ENCODE data around the gene PDE6D.

DNA sequence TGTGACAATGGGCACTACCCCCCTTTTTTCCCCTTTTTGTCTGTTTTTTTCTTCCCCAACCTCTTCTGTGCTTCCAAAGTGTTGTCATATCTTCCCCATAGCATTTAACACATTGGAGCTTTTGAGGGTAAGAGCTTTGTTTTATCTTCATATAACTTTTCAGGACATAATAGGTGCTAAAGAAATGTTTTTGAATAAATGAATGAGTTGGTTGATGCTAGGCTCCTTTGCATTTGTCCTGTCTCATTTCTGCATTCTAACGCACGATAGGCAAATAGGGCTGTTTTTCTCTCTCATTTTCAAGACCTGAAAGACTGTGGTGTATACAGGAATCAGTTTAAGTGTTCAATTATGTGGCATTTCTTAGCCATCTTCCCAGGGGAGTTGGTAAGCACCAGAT, 4.3 kb upstream of the PDE6D start:
- TF ChIP-seq, protein P1, sequence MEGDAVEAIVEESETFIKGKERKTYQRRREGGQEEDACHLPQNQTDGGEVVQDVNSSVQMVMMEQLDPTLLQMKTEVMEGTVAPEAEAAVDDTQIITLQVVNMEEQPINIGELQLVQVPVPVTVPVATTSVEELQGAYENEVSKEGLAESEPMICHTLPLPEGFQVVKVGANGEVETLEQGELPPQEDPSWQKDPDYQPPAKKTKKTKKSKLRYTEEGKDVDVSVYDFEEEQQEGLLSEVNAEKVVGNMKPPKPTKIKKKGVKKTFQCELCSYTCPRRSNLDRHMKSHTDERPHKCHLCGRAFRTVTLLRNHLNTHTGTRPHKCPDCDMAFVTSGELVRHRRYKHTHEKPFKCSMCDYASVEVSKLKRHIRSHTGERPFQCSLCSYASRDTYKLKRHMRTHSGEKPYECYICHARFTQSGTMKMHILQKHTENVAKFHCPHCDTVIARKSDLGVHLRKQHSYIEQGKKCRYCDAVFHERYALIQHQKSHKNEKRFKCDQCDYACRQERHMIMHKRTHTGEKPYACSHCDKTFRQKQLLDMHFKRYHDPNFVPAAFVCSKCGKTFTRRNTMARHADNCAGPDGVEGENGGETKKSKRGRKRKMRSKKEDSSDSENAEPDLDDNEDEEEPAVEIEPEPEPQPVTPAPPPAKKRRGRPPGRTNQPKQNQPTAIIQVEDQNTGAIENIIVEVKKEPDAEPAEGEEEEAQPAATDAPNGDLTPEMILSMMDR (conservative IDR thresholded peaks at IDR 0.05; ENCODE audit: low read depth, low read length): no peak
- no peak for TF ChIP-seq RAD21 (IDR thresholded peaks at IDR 0.05; ENCODE audit: low read length)
- no peak for TF ChIP-seq SMC3 (IDR thresholded peaks at IDR 0.05; ENCODE audit: low read depth, low read length)
- no peak for TF ChIP-seq RCOR1 (IDR thresholded peaks at IDR 0.05; ENCODE audit: insufficient replicate concordance, low read length)

Data from IMR-90 (cell line).